ENCODE measurements around the gene CACNA1C.
"Not testable (repeated sequence)": the region's sequence is repeated elsewhere in the genome, so short reads cannot be mapped to it uniquely, and the experiment has no call there.

Gene CACNA1C

GRCh38 chr12:2129076-2129475, 76.3 kb downstream of the CACNA1C start:
- H3K4me3 ChIP-seq (ENCODE audit: low read length) = no peak overlapping the region
- H3K27me3 ChIP-seq (ENCODE audit: control insufficient read depth, low read length) = peaks cover 3% of the 10 kb centered on the region; the same call in 1 of the 2 replicates
- TF ChIP-seq CTCF (IDR thresholded peaks at IDR 0.05; ENCODE audit: low read depth, low read length, poor library complexity, severe bottlenecking) (no peak), EZH2phosphoT487 (IDR thresholded peaks at IDR 0.05; ENCODE audit: borderline replicate concordance, low read length) (no peak)
- H3K27ac ChIP-seq (ENCODE audit: low read depth, low read length) = no peak overlapping the region
- H3K4me2 ChIP-seq (ENCODE audit: low read length) = no peak overlapping the region
- H3K9me2 ChIP-seq (replicated peaks; ENCODE audit: control insufficient read depth, low read length) = no peaks in the 10 kb centered on the region
- H3K79me2 ChIP-seq (ENCODE audit: control insufficient read depth, low read length) = no peaks in the 10 kb centered on the region
- H3K36me3 ChIP-seq (ENCODE audit: control insufficient read depth, low read length) = no peaks in the 10 kb centered on the region
- no peaks in the 10 kb centered on the region for H3K9me3 ChIP-seq (ENCODE audit: control insufficient read depth, insufficient read depth, low read length)
- no peaks in the 10 kb centered on the region for H3K4me1 ChIP-seq (ENCODE audit: control insufficient read depth, low read length)
- H3F3A ChIP-seq (ENCODE audit: control insufficient read depth, insufficient read depth) = no peaks in the 10 kb centered on the region
- H4K20me1 ChIP-seq (ENCODE audit: control insufficient read depth, insufficient read depth, low read depth, low read length) = no peaks in the 10 kb centered on the region

GRCh38 chr12:2135661-2136418, 83.1 kb downstream of the CACNA1C start:
- H3K27me3 ChIP-seq (ENCODE audit: control insufficient read depth, low read length); H3K4me3 ChIP-seq (ENCODE audit: low read length); H3K36me3 ChIP-seq (ENCODE audit: control insufficient read depth, low read length); H3K27ac ChIP-seq (ENCODE audit: low read depth, low read length); H3K9me3 ChIP-seq (ENCODE audit: control insufficient read depth, insufficient read depth, low read length); H3K4me2 ChIP-seq (ENCODE audit: low read length); H3F3A ChIP-seq (ENCODE audit: control insufficient read depth, insufficient read depth); H3K4me1 ChIP-seq (ENCODE audit: control insufficient read depth, low read length); H3K9me2 ChIP-seq (replicated peaks; ENCODE audit: control insufficient read depth, low read length); H4K20me1 ChIP-seq (ENCODE audit: control insufficient read depth, insufficient read depth, low read depth, low read length); H3K79me2 ChIP-seq (ENCODE audit: control insufficient read depth, low read length): not testable (repeated sequence)

- Histone ChIP-seq H3F3A (ENCODE audit: control insufficient read depth, insufficient read depth) (no peaks in the 10 kb centered on the region), H4K20me1 (ENCODE audit: control insufficient read depth, insufficient read depth, low read depth, low read length) (no peaks in the 10 kb centered on the region), H3K4me2 (ENCODE audit: low read length) (no peak overlapping the region), H3K36me3 (ENCODE audit: control insufficient read depth, low read length) (no peaks in the 10 kb centered on the region), H3K4me3 (ENCODE audit: low read length) (no peak overlapping the region), H3K27ac (ENCODE audit: low read depth, low read length) (no peak overlapping the region), H3K79me2 (ENCODE audit: control insufficient read depth, low read length) (no peaks in the 10 kb centered on the region), H3K9me2 (replicated peaks; ENCODE audit: control insufficient read depth, low read length) (no peaks in the 10 kb centered on the region), H3K4me1 (ENCODE audit: control insufficient read depth, low read length) (no peaks in the 10 kb centered on the region), H3K27me3 (ENCODE audit: control insufficient read depth, low read length) (no peaks in the 10 kb centered on the region), H3K9me3 (ENCODE audit: control insufficient read depth, insufficient read depth, low read length) (no peaks in the 10 kb centered on the region)
- TF ChIP-seq CTCF (IDR thresholded peaks at IDR 0.05; ENCODE audit: low read depth, low read length, poor library complexity, severe bottlenecking) (no peak), EZH2phosphoT487 (IDR thresholded peaks at IDR 0.05; ENCODE audit: borderline replicate concordance, low read length) (no peak)
Measured at GRCh38 chr12:2136901-2137300, 84.1 kb downstream of the CACNA1C start.

- H3K27me3 ChIP-seq (ENCODE audit: control insufficient read depth, low read length) = no peaks in the 10 kb centered on the region
- TF ChIP-seq CTCF (IDR thresholded peaks at IDR 0.05; ENCODE audit: low read depth, low read length, poor library complexity, severe bottlenecking) = no peak
- TF ChIP-seq EZH2phosphoT487 (IDR thresholded peaks at IDR 0.05; ENCODE audit: borderline replicate concordance, low read length) = no peak
- no peaks in the 10 kb centered on the region for H3K9me3 ChIP-seq (ENCODE audit: control insufficient read depth, insufficient read depth, low read length)
Measured at GRCh38 chr12:2137711-2138110, 84.9 kb downstream of the CACNA1C start.

More at GRCh38 chr12:2137711-2138110, 84.9 kb downstream of the CACNA1C start:
- Histone ChIP-seq H3K4me3 (ENCODE audit: low read length) (no peak overlapping the region), H3K27ac (ENCODE audit: low read depth, low read length) (no peak overlapping the region), H4K20me1 (ENCODE audit: control insufficient read depth, insufficient read depth, low read depth, low read length) (no peaks in the 10 kb centered on the region), H3K4me2 (ENCODE audit: low read length) (no peak overlapping the region), H3K79me2 (ENCODE audit: control insufficient read depth, low read length) (no peaks in the 10 kb centered on the region), H3K9me2 (replicated peaks; ENCODE audit: control insufficient read depth, low read length) (no peaks in the 10 kb centered on the region), H3K4me1 (ENCODE audit: control insufficient read depth, low read length) (no peaks in the 10 kb centered on the region), H3K36me3 (ENCODE audit: control insufficient read depth, low read length) (no peaks in the 10 kb centered on the region), H3F3A (ENCODE audit: control insufficient read depth, insufficient read depth) (no peaks in the 10 kb centered on the region)

All from DOHH2 (cell line).